DOHH2 (cell line): ENCODE data around the gene SUPT6H.

Experiments
- H3F3A ChIP-seq: fragments of 200-600 bp; sonication (generic), shearing (Covaris generic); 2 replicates; pipeline ENCODE4 v1.6.0; 2016; ENCODE audit warnings: antibody characterized with exemption, mild to moderate bottlenecking; ENCODE audit not compliant: control insufficient read depth, insufficient read depth
- H3K27ac ChIP-seq: fragments of 200-600 bp; sonication (generic); 2 replicates; pipeline ENCODE4 v1.5.1; 2014; ENCODE audit warnings: low read depth, mild to moderate bottlenecking, low read length, moderate library complexity
- H3K27me3 ChIP-seq: fragments of 200-600 bp; sonication (generic); 2 replicates; pipeline ENCODE4 v1.6.1; 2014; ENCODE audit warnings: mild to moderate bottlenecking, low read length, mixed read lengths; ENCODE audit not compliant: control insufficient read depth
- H3K36me3 ChIP-seq: fragments of 200-600 bp; sonication (generic); 2 replicates; pipeline ENCODE4 v1.6.1; 2014; ENCODE audit warnings: mild to moderate bottlenecking, low read length, moderate library complexity, mixed read lengths; ENCODE audit not compliant: control insufficient read depth
- H3K4me1 ChIP-seq: fragments of 200-600 bp; sonication (generic); 2 replicates; pipeline ENCODE4 v1.6.1; 2014; ENCODE audit warnings: mild to moderate bottlenecking, low read length, mixed read lengths; ENCODE audit not compliant: control insufficient read depth
- H3K4me2 ChIP-seq: fragments of 200-600 bp; sonication (generic); 2 replicates; pipeline ENCODE4 v1.6.0; 2014; ENCODE audit warnings: mild to moderate bottlenecking, low read length, moderate library complexity
- H3K4me3 ChIP-seq: fragments of 200-600 bp; sonication (generic); 2 replicates; pipeline ENCODE4 v1.5.1; 2014; ENCODE audit warnings: mild to moderate bottlenecking, low read length, mixed read lengths
- H3K79me2 ChIP-seq: fragments of 200-600 bp; sonication (generic); 2 replicates; pipeline ENCODE4 v1.6.1; 2014; ENCODE audit warnings: mild to moderate bottlenecking, low read length, mixed read lengths; ENCODE audit not compliant: control insufficient read depth
- H3K9me2 ChIP-seq: fragments of 200-600 bp; sonication (generic); replicated peaks from 2 replicates; pipeline ENCODE4 v1.6.1; 2014; ENCODE audit warnings: mild to moderate bottlenecking, low read length, mixed read lengths; ENCODE audit not compliant: control insufficient read depth
- H3K9me3 ChIP-seq: fragments of 200-600 bp; sonication (generic); 2 replicates; pipeline ENCODE4 v1.6.1; 2014; ENCODE audit warnings: antibody characterized with exemption, low read length, mixed read lengths; ENCODE audit not compliant: control insufficient read depth, insufficient read depth
- H4K20me1 ChIP-seq: fragments of 200-600 bp; sonication (generic); 2 replicates; pipeline ENCODE4 v1.6.0; 2014; ENCODE audit warnings: low read depth, mild to moderate bottlenecking, antibody characterized with exemption, low read length, moderate library complexity; ENCODE audit not compliant: control insufficient read depth, insufficient read depth
- CTCF ChIP-seq: fragments of 200-600 bp; sonication (generic); IDR thresholded peaks from one replicate; pipeline ENCODE4 v1.5.1; 2014; ENCODE audit warnings: antibody characterized with exemption, mild to moderate bottlenecking, low read depth, low read length; ENCODE audit not compliant: poor library complexity, severe bottlenecking
- EZH2phosphoT487 ChIP-seq: fragments of 200-600 bp; sonication (generic); IDR thresholded peaks from 2 replicates; pipeline ENCODE4 v1.6.1; 2017; ENCODE audit warnings: borderline replicate concordance, mild to moderate bottlenecking, antibody characterized with exemption, low read length, moderate library complexity, mixed read lengths

SUPT6H gene

GRCh38 chr17:28702026-28702751 lies 40.2 kb downstream of the SUPT6H start:
- no peaks in the 10 kb centered on the region for H4K20me1 ChIP-seq

GRCh38 chr17:28702752-28703150 lies 40.7 kb downstream of the SUPT6H start:
- H3K79me2 ChIP-seq, result no peaks in the 10 kb centered on the region
- no peak overlapping the region for H3K27ac ChIP-seq
- H3K27me3 ChIP-seq, result no peaks in the 10 kb centered on the region
- H3K9me2 ChIP-seq, result no peaks in the 10 kb centered on the region
- no peak overlapping the region for H3K4me2 ChIP-seq
- TF ChIP-seq CTCF (no peak), EZH2phosphoT487 (no peak)
- H3F3A ChIP-seq, result peaks cover 8% of the 10 kb centered on the region
- H3K4me3 ChIP-seq, result no peak overlapping the region
- no peaks in the 10 kb centered on the region for H4K20me1 ChIP-seq
- no peaks in the 10 kb centered on the region for H3K9me3 ChIP-seq
- peaks cover 73% of the 10 kb centered on the region for H3K36me3 ChIP-seq
- no peaks in the 10 kb centered on the region for H3K4me1 ChIP-seq

More at GRCh38 chr17:28702026-28702751, 40.2 kb downstream of the SUPT6H start:
- Histone ChIP-seq H3K9me2 (no peaks in the 10 kb centered on the region), H3K9me3 (no peaks in the 10 kb centered on the region), H3K27ac (no peak overlapping the region), H3K4me3 (no peak overlapping the region), H3F3A (peaks cover 2% of the 10 kb centered on the region; the same call in 1 of the 2 replicates), H3K4me2 (no peak overlapping the region), H3K79me2 (no peaks in the 10 kb centered on the region), H3K4me1 (no peaks in the 10 kb centered on the region), H3K27me3 (no peaks in the 10 kb centered on the region), H3K36me3 (peaks cover 79% of the 10 kb centered on the region)
- TF ChIP-seq CTCF (no peak), EZH2phosphoT487 (no peak)

- H3K4me1 ChIP-seq, result no peaks in the 10 kb centered on the region
- no peaks in the 10 kb centered on the region for H3K79me2 ChIP-seq
- no peaks in the 10 kb centered on the region for H3K9me3 ChIP-seq
- H3F3A ChIP-seq, result peaks cover 10% of the 10 kb centered on the region
- H3K9me2 ChIP-seq, result no peaks in the 10 kb centered on the region
- H3K27ac ChIP-seq, result no peak overlapping the region
- peaks cover 64% of the 10 kb centered on the region for H3K36me3 ChIP-seq
- H3K4me3 ChIP-seq, result no peak overlapping the region
- no peak for TF ChIP-seq CTCF
- no peak for TF ChIP-seq EZH2phosphoT487
- no peaks in the 10 kb centered on the region for H4K20me1 ChIP-seq
- no peaks in the 10 kb centered on the region for H3K27me3 ChIP-seq
- no peak overlapping the region for H3K4me2 ChIP-seq
Measured at GRCh38 chr17:28703552-28704218, 41.7 kb downstream of the SUPT6H start.
